ENCODE measurements around the gene MICAL2.

The MICAL2 gene

GRCh38 chr11:12156301-12157140 is 46.1 kb downstream of the MICAL2 start:
- DNase-seq (ENCODE audit: low read depth), result no peak

- no peak for DNase-seq (ENCODE audit: low read depth)
Measured at GRCh38 chr11:12157241-12157661, 46.9 kb downstream of the MICAL2 start.

GRCh38 chr11:12158909-12159308 is 48.5 kb downstream of the MICAL2 start:
- no peak for DNase-seq (ENCODE audit: low read depth)

- DNase-seq (ENCODE audit: low read depth), result no peak
Measured at GRCh38 chr11:12159351-12160099, 49.1 kb downstream of the MICAL2 start.

GRCh38 chr11:12160231-12160630 is 49.8 kb downstream of the MICAL2 start:
- DNase-seq (ENCODE audit: low read depth), result no peak

- no peak for DNase-seq (ENCODE audit: low read depth)
Measured at GRCh38 chr11:12160680-12161079, 50.3 kb downstream of the MICAL2 start.

- no peak for DNase-seq (ENCODE audit: low read depth)
Measured at GRCh38 chr11:12161137-12161536, 50.7 kb downstream of the MICAL2 start.

GRCh38 chr11:12161603-12162350 is 51.4 kb downstream of the MICAL2 start:
- DNase-seq (ENCODE audit: low read depth), result no peak

GRCh38 chr11:12162652-12163051 is 52.3 kb downstream of the MICAL2 start:
- no peak for DNase-seq (ENCODE audit: low read depth)

GRCh38 chr11:12163181-12163941 is 53.0 kb downstream of the MICAL2 start:
- DNase-seq (ENCODE audit: low read depth), result no peak

- no peak for DNase-seq (ENCODE audit: low read depth)
Measured at GRCh38 chr11:12164061-12165014, 53.9 kb downstream of the MICAL2 start.

- no peak for DNase-seq (ENCODE audit: low read depth)
Measured at GRCh38 chr11:12165237-12165875, 55.0 kb downstream of the MICAL2 start.

- DNase-seq (ENCODE audit: low read depth), result no peak
Measured at GRCh38 chr11:12166299-12167060, 56.1 kb downstream of the MICAL2 start.

- no peak for DNase-seq (ENCODE audit: low read depth)
Measured at GRCh38 chr11:12167061-12168000, 56.9 kb downstream of the MICAL2 start.

GRCh38 chr11:12168114-12168513 is 57.7 kb downstream of the MICAL2 start:
- DNase-seq (ENCODE audit: low read depth), result no peak

- no peak for DNase-seq (ENCODE audit: low read depth)
Measured at GRCh38 chr11:12169822-12170221, 59.4 kb downstream of the MICAL2 start.

- DNase-seq (ENCODE audit: low read depth), result no peak
Measured at GRCh38 chr11:12170501-12170900, 60.1 kb downstream of the MICAL2 start.

- no peak for DNase-seq (ENCODE audit: low read depth)
Measured at GRCh38 chr11:12170984-12171383, 60.6 kb downstream of the MICAL2 start.

All from activated T-helper 1 cell treated with Interleukin-2 at 50 U/mL for 16 hours (primary cell).